NCI-H1694 (cell line): ENCODE data around the gene TM9SF1.

Experiments used
- DNase-seq: peaks from one replicate; lab custom pipeline; 2025; lab: John Stamatoyannopoulos, UW

The TM9SF1 gene, protein sequence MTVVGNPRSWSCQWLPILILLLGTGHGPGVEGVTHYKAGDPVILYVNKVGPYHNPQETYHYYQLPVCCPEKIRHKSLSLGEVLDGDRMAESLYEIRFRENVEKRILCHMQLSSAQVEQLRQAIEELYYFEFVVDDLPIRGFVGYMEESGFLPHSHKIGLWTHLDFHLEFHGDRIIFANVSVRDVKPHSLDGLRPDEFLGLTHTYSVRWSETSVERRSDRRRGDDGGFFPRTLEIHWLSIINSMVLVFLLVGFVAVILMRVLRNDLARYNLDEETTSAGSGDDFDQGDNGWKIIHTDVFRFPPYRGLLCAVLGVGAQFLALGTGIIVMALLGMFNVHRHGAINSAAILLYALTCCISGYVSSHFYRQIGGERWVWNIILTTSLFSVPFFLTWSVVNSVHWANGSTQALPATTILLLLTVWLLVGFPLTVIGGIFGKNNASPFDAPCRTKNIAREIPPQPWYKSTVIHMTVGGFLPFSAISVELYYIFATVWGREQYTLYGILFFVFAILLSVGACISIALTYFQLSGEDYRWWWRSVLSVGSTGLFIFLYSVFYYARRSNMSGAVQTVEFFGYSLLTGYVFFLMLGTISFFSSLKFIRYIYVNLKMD

DNA sequence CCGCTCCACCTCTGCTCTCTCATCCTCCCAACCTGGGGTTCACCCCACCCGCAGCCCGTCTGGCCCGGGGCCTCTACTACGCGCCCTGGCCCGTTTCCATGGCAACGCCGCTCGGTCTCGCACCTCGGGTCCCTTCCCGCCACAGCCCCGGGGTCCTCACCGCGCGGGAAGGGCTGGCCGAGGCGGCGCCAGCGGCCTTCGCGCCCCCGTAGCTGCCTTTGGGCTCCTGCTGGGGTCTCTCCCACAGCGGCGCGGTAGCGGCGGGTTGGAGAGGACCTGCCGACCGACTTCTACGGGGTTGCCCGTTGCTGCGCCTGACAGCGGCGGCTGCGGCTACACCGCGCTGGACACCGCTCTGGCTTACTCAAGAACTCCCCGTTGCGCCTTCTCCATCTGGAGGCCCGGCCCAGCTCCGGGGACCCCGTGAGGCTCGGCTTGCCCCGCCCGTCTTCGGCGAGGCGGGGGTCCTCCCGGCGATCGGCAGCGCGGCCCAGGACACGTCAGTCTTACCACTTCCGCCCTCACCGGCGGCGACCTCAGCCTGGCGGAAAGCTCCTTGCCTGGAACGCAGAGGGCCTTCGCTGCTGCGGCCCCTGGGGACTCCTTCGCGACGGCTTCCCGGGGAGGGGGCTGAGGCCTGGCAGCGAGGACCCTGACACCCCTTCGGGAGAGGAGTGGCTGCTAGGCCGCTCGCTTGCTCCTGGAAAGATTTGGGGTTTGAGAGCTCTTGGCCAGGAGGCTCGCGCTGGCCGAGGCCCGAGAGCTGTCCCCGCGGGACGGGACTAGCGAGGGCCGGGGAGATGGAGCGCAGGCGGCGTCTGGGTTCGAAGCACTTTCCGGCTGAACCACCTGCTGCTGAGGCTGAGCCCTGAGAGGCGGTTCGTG, at the start of gene TM9SF1:
TSS of gene TM9SF1 (minus strand) at position 256 of the 885 bp plus-strand sequence. CDS start 422 bp downstream, outside the sequence.
- peak; percentile 60 for DNase-seq

DNA sequence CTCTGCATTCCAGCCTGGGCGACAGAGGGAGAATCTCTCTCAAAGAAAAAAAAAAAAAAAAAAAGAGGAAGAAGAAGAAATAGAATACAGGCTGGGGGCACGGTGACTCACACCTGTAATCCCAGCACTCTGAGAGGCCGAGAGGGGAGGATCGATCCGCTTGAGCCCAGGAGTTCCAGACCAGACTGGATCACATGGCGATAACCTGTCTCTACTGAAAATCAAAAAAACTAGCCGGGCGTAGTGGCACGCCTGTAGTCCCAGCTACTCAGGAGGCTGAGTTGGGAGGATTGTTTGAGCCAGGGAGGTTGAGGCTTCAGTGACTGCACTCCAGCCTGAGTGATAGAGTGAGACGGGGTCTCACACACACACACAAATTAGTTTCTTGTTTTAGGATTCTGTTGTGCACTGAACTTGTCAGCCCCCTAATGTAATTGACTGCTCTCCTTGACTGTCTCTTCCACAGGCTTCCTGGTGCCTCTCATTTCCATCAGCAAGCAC, 48.1 kb upstream of the TM9SF1 start:
- no peak for DNase-seq

DNA sequence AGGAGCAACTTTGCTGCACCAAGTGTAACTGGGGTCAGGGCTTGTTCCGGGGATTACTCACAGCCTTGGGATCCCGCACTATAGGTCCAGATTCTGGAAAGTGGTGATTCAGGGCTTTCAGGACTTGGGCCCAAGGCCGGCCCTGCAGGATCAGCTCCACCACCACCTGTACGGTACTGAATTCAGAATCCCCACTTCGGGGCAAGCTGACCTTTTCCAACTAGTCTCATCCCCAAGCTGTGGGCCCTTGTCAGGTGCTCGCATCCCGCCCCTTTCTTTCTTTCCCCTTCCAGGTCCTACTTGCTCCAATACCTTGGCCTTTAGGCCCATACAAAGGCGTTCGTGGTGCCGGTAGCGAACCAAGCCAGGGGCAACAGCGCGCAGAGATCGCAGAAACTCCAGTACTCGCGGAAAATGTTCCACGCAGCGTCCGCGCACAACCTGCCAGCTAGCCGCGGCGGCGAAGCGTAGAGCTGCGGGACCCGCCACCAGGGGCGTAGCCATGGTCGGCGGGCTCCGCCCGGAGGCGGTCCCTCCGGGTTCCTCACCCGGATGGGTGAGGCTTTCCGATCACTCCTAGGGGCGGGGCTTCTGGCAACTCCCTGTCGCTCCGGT, 46.7 kb upstream of the TM9SF1 start:
- peak; percentile 91 for DNase-seq

DNA sequence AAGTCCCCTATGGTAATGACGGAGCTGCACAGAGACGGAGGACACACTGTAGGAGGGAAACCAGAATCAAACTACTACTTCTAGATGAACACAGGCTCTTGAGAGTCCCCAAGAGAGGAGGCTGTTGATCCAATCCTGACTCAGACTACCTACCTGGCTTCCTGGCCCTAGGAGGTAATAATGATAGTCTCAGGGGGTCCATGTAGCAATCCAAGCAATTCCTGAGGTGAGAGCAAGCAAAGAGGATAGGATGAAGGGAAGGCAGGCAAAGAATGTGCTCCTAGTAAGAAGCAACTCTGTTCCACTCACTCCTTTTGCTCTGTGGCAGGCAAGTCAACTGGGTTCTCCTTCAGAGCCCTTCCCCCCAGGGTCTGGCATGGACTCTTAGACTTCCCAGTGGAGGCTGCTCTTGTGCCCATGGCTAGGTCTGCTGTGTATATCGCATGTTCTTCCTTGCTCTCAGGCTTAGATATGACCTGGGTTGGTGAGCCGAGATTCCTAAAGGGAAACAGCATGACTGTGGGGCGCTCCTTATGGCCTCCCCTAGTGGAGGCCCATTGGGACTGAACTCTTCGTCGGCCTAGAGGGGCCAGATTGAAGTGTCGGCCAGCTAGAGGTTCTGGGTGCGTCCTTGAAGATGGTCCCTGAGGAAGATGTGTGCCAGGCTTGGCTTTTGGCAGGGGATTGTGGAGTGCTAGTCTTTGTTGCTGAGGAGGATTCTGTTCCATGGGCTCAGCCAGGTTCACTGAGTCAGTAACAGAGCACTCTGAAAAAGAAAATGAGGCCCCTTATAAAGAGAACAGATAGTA, 45.1 kb upstream of the TM9SF1 start:
- DNase-seq, result no peak

DNA sequence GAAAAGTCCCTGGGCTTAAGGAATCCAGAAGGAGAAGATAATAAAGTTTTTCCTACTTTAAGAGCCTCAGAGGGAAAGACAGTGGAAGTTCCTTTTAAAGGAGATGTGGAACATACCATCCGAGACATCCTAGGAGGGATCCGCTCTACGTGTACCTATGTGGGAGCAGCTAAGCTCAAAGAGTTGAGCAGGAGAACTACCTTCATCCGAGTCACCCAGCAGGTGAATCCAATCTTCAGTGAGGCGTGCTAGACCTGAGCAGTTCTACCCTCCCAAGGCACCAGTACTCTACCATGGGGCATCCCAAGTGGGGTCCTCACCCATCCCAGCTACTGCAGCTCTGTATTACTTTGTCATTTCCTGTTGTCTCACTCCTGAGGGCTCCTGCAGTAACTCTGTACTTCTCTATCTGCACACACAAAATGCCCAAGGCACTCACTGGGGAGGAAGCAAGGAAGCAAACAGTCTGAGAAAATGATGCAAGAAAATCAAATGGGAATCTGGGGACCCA, 43.3 kb upstream of the TM9SF1 start:
- no peak for DNase-seq

DNA sequence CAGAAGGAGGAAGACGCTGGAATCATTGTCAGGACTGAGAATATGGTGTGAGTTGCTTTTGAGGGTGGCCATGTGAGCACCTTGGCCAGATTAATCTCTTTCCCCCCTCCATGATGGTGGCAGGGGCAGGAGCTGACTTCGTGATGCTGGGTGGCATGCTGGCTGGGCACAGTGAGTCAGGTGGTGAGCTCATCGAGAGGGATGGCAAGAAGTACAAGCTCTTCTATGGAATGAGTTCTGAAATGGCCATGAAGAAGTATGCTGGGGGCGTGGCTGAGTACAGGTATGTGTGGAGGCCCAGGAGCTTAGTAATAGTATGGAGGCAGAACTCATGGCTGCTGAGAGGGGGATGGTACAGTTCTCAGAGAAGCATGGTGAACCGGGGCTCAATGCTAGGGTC, 42.9 kb upstream of the TM9SF1 start:
- no peak for DNase-seq

DNA sequence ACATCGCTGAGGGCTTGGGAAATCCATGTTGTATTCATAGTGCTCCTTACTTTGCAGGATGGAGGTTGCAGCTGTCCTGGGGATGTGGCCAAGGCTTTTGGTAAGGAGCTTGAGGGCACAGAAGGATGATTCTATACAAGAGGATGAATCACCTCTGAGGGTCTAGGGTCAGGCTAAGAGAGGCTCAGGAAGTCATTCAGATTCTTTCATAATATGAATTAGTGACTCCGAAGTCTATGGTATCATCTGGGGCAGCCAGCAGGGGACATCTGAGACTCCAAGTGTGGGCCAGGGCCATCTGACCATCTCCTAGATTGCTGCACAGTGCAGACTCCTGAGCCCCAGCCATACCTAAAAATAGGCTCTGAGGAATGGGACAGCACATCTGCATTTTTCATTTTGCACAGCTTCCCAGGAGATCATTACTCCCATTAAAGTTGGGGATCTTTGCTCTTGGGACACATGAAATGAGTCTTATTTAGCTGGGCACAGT, 42.3 kb upstream of the TM9SF1 start:
- no peak for DNase-seq

DNA sequence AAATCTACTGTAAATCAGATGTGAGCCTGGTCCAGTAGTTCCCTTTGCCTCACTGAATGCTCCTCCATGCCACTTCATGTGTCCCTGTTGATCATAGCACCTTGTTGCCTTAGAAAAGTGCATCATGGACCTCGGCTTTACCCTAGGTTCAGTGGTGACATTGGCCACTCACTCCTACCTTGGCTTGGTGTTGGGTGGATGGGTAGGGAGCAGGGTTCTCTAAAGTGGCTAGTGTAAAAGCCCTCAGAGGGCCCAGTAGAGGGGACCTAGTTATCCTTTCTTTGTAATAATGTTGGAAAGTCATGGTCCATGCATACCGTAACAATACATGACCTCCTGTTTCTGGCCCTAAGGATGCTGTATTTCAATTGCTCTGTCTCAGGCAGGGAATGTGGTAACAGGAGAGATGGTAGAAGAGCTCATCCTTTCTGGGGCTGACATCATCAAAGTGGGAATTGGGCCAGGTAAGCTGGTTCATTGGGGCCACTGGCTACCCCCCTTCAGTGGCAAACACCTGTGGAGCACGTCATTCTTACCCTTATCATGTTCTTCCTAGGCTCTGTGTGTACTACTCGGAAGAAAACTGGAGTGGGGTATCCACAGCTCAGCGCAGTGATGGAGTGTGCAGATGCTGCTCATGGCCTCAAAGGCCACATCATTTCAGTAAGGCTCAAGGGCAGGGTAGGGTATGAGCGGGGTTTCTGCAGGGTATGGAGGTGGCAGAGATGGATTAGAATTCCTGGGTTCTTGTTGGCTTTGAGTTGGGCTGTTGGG, 41.6 kb upstream of the TM9SF1 start:
- DNase-seq, result no peak

DNA sequence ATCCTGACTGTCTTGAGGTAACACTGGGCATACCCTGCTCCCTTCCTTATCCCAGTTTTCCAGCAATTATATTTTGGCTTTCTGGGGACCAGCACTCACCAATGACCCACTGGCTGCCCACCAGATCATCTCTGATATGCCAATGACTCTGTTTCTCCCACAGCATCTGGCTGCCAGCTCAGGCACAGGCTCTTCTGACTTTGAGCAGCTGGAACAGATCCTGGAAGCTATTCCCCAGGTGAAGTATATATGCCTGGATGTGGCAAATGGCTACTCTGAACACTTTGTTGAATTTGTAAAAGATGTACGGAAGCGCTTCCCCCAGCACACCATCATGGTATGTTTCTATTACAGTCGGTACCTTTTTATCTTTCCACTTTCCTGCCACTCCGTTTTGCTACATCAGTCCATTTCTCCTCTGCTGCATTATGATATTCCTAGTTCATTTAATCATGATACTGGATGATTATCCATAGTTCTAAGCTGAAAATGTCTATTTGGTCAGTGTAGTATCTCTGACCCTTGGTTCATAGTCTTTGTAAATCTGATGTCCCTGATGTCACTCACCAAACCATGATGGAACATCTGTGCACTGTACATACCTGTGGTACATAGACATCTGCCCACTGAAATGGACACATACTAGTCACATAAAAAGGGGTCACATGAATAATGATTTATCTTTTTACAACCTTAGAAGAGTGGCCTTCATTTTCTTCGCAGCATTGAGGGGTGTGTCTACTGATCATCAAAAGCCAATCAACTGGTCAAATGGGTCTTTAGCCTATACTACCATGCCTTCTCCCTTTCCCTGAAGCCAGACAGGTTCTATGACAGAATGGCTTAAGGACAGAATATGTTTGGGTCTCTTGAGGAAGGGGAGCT, 40.8 kb upstream of the TM9SF1 start:
- DNase-seq, result no peak

DNA sequence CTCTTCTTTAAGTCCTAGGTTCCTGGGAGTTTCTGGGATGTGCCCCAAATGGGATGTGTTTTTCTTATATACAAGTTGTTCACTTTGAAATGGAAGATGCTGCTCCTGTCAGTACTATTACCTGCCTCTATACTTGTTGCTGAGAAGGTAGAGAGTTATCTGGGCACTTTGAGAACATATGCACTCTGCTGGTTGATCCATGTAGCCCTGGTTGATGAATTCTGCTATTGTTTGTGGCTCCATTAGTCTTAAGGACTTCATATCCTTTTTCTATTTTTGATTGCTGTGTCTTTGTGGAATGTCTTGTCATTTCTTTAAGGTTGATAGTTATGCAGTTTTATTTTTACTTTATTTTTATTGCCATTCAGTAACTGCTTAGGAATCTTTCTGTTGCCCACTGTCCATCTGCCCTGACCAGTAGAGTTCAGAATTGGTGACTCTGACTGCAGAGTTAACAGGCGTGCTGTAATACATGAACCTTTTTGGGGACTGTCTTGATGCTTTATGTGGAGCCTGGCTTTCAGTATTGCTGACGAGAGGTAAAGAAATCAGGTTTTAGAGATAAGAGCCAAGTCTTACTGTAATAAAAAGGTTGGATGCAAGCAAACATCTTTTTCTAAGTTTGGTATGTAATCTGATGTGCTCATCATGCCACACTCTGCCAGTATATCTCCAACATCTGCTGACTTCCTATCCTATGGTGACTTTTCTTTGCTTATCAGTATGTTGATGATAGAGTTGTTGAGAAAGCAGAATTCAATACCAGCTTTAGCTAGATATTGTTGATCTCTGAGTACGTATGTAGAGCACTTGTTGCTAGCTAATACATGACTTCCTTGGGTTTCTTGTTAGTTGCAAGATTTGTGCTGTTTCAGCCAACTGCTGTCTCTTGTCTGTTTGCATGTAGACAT, 39.1 kb upstream of the TM9SF1 start:
- DNase-seq, result no peak

DNA sequence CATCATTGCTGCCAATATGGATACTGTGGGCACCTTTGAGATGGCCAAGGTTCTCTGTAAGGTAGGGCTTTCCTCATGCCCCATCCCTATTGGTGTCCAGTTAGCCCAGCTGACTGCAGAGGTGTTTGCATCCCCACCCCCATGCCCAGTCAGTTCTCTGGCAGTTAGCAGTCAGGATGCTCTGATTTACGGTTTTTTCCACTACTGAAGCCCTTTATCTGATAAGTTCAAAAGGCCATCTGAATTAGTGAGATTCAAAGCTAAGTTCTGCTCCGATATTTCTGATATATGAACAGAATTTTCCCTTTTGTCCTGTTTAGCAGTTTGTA, 38.3 kb upstream of the TM9SF1 start:
- DNase-seq, result no peak

DNA sequence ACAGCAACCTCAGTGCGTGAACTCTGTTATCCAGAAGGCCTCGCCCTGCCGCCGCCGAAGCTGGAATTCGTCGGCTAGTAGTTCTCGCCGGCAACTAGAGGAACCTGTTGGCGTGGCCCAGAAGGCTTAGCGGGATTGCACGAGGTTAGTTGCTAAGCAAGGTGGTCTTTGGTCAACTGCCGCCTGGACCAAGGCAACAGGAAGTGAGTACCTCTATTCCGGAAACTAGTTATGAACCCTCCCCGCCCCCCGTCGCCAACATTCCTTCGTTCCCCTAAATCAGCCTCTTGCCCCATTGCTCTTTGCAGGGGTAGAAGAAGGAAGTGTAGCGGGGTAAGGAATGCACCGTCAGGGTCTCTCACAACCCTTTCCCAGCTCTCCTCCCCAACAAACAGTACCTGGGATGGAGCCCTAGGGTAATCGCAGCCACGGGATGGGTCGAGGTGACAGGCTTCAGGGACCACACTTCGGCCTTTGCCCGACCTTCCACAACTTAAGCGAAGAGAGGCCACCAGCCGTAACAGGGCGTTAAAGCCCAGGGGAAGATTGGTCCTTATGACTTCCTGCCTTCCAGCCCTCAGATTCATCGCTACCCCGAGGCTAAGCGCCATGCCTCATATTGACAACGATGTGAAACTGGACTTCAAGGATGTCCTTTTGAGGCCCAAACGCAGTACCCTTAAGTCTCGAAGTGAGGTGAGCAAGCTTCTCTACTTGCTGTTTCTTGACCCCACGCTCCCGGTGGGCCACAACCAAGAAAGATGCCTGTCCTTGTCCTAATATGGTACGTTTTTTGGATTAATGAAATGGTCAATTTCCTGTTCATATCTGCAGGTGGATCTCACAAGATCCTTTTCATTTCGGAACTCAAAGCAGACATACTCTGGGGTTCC, 37.6 kb upstream of the TM9SF1 start, which contains the start of gene GMPR2:
TSS of gene GMPR2 (plus strand) at position 285 of the 893 bp plus-strand sequence. CDS start at position 610, 325 bp downstream.
- peak; percentile 72 for DNase-seq

DNA sequence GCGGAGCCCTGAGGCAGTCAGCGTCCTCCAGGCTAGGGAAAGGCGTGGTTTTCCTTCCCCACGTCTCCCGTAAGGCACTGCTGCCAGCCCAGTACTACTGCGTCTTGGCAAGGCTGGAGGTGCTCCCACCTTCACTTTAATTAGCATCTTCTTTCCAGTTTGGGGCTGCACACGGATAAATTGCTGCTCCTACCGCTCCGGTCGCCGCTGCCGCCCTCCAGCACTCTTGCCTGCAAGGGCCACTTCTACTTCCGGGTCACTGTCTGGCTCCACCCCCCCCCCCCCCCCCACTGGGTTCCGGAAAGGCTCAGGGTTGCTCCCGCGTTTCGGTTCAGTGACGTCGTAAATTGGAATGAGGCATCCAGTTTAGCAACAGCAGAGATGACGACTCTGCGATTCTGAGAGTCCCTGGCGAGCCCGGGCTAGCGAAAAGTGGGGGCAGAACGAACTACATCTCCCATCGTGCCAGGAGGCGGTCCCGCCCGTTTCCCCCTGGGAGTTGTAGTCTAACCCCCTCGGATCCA, 36.9 kb upstream of the TM9SF1 start, which contains the start of gene NEDD8:
TSS of gene NEDD8 (minus strand) at position 247 of the 524 bp plus-strand sequence. CDS start at position 147, 100 bp downstream.
- DNase-seq, result peak; percentile 90

DNA sequence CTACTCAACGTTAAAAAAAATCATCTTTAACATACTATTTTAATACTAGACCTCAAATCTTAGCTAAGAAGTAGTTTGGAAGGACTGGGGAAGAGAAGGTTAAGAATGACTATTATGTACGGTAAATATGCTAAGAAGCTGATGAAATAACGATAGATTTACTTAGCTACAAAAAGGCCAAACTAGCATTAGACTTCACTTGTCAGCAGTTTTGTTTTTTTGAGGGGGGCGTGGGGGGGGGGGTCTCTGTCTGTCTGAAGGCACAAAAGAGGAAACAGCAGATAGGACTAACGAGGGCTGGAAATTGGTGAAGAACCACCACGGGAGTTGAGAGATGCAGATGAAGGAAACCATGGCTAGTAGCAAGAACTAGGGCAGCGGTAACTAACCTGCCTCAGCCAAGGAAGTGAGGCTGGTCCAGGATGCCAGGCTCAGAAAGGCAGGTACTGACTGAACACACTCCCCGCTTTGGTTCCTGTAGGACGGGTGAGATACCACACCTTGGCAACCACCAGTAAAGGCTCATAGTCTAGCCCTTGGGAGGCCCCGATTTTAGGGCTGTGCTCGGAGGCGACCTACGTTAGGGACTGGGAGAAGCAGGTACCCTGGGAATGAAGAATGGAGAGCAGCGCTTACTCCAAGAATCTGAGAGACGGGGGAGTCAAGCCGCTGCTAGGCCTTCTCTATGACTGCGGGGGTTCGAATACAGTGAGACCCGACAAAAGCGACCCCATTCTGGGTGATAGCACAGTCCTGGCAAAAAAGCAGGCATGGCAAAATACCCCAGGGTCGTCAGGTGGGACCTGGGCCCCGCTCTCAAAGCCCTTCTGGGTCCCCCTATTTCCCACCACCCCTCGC, 36.3 kb upstream of the TM9SF1 start:
- no peak for DNase-seq

DNA sequence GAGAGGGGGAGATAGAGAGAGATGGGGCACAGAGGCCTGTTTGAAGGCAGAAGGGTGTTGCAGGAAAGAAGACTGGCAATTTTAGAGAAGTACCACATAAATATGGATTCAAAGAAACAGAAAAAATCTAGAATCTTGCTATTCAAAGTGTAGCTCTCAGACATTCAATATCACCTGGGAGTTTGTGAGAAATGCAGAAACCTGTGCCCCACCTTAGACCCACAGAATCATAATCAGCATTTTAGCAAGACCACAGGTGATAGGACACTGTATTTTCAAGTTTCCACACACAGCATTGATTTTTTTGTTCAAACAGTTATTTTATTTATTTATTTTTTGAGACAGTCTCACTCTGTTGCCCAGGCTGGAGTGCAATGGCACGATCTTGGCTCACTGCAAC, 33.7 kb upstream of the TM9SF1 start:
- no peak for DNase-seq
